ENCODE measurements around the gene BABAM2. TPM values are rescaled to one million over a fixed set of nuclear protein-coding genes. Genes with fewer than 3 reads are reported as not detected.

Gene BABAM2
- total RNA-seq, 4 donors from 2014 or later, result 35.5 to 44.9 (median 39.9) TPM

GRCh38 chr2:28162564-28162963 lies 272.0 kb downstream of the BABAM2 start:
- Histone ChIP-seq H3K36me3 (no peaks in the 10 kb centered on the region), H3K27me3 (no peaks in the 10 kb centered on the region), H3K4me1 (peaks cover 29 to 33% (median 31%) of the 10 kb centered on the region in 4 donors), H3K4me3 (no peak overlapping the region), H3K27ac (replicated peaks in 1 of 4) (no peak overlapping the region), H3K9me3 (no peaks in the 10 kb centered on the region)
- WGBS, result 98% methylated on average over 3 of the region's 3 CpGs
- TF ChIP-seq, protein P1, sequence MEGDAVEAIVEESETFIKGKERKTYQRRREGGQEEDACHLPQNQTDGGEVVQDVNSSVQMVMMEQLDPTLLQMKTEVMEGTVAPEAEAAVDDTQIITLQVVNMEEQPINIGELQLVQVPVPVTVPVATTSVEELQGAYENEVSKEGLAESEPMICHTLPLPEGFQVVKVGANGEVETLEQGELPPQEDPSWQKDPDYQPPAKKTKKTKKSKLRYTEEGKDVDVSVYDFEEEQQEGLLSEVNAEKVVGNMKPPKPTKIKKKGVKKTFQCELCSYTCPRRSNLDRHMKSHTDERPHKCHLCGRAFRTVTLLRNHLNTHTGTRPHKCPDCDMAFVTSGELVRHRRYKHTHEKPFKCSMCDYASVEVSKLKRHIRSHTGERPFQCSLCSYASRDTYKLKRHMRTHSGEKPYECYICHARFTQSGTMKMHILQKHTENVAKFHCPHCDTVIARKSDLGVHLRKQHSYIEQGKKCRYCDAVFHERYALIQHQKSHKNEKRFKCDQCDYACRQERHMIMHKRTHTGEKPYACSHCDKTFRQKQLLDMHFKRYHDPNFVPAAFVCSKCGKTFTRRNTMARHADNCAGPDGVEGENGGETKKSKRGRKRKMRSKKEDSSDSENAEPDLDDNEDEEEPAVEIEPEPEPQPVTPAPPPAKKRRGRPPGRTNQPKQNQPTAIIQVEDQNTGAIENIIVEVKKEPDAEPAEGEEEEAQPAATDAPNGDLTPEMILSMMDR (IDR thresholded peaks at IDR 0.05), result no peak
- no peak for TF ChIP-seq EP300 (IDR thresholded peaks at IDR 0.05)
- no peak for TF ChIP-seq POLR2AphosphoS5 (IDR thresholded peaks at IDR 0.05)
- no peak for TF ChIP-seq POLR2A (IDR thresholded peaks at IDR 0.05; ENCODE audit: low read depth)
- DNase-seq (ENCODE audit: extremely low spot score), result no peak
- intact Hi-C loops (cut with DNase I), result no loop called here

DNA sequence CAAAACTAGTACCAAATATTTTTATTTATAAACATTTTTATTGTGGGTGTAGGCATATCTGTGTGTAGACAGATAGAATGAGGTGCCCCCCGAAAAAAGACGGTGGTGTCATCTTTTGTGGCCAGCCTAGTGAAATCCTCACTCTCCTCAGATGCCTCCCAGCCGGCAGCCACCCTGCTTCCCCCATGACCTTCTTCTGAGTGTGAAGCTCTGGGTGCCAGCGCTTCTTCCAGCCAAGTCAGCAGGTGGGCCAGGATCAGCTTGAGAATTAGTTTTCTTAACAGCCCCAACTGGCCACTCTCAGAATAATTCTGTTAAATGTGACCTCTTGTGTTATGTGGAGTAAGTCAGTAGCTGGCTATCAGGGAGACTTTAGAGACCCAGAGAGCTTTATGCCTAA lies 272.5 kb downstream of the BABAM2 start:
- intact Hi-C loops (cut with DNase I), result no loop called here
- Histone ChIP-seq H3K27me3 (no peaks in the 10 kb centered on the region), H3K4me1 (peaks cover 29 to 33% (median 31%) of the 10 kb centered on the region in 4 donors), H3K27ac (replicated peaks in 1 of 4) (peak overlapping the region in 3 of 4 donors; percentile 50 to 64 (median 56)), H3K36me3 (no peaks in the 10 kb centered on the region), H3K9me3 (no peaks in the 10 kb centered on the region), H3K4me3 (no peak overlapping the region)
- no peak for DNase-seq (ENCODE audit: extremely low spot score)
- TF ChIP-seq POLR2A (IDR thresholded peaks at IDR 0.05; ENCODE audit: low read depth) (no peak), POLR2AphosphoS5 (IDR thresholded peaks at IDR 0.05) (no peak), EP300 (IDR thresholded peaks at IDR 0.05) (no peak)
- TF ChIP-seq, protein P1 (IDR thresholded peaks at IDR 0.05), result no peak
- 87% methylated on average over 4 of the region's 4 CpGs for WGBS

DNA sequence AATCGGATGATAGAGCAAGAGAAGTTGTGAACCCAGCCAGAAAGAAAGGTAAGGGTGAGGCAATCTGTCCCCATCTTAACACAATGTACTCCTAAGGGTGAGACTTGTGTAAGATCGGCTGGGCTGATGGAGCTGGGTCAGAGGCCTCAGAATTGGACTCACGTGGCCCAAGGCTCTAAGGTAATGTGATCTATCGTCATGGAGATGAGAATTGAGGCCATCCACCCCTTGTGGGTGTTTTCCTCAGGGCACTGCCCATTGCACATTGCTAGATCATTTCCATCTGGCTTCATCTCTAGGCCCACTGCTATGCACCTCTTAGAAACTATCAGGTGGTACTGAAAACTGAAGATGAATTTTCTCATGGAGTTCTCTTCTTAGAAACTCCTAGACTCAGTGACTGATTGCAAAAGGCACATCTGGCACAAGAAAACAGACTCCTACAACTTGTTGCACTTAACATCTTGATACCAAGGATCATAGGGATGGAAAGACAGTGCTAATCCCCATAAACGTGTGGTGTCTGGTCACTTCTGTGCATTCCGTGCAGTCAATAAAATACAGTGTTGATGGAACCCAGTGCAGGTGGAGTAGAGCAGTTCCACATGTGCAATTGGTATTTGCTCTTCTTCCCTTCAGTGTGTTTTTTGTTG lies 273.2 kb downstream of the BABAM2 start:
- H3K4me1 ChIP-seq, result peaks cover 29 to 37% (median 31%) of the 10 kb centered on the region in 4 donors
- H3K4me3 ChIP-seq, result no peak overlapping the region
- 88% methylated on average over 6 of the region's 6 CpGs for WGBS
- DNase-seq (ENCODE audit: extremely low spot score), result no peak
- no peaks in the 10 kb centered on the region for H3K9me3 ChIP-seq
- peak overlapping the region; percentile 50 to 64 (median 56) for H3K27ac ChIP-seq (replicated peaks in 1 of 4)
- TF ChIP-seq, protein P1 (IDR thresholded peaks at IDR 0.05), result no peak
- intact Hi-C loops (cut with DNase I), result no loop called here
- no peaks in the 10 kb centered on the region for H3K36me3 ChIP-seq
- H3K27me3 ChIP-seq, result no peaks in the 10 kb centered on the region

- Histone ChIP-seq H3K4me1 (peaks cover 29 to 37% (median 31%) of the 10 kb centered on the region in 4 donors), H3K27me3 (no peaks in the 10 kb centered on the region), H3K36me3 (no peaks in the 10 kb centered on the region), H3K4me3 (no peak overlapping the region), H3K9me3 (no peaks in the 10 kb centered on the region), H3K27ac (replicated peaks in 1 of 4) (peak overlapping the region; percentile 50 to 64 (median 56))
- WGBS, result 35% methylated on average over 8 of the region's 8 CpGs
- intact Hi-C loops (cut with DNase I), result no loop called here
- TF ChIP-seq POLR2A (IDR thresholded peaks at IDR 0.05; ENCODE audit: low read depth), result no peak
- TF ChIP-seq, protein P1 (IDR thresholded peaks at IDR 0.05), result peak in 1 of 3 experiments; percentile 6
- DNase-seq (ENCODE audit: extremely low spot score), result no peak
Observed at GRCh38 chr2:28164280-28164801, 273.8 kb downstream of the BABAM2 start.

Data from esophagus muscularis mucosa (tissue), 4 donors.